Measurements from ENCODE around the gene ACTR8. TPM values are rescaled to one million over a fixed set of nuclear protein-coding genes. Genes with fewer than 3 reads are reported as not detected.
A peak's percentile ranks its signal among the peaks of the same experiment; 100 is the strongest.

Gene ACTR8
- total and polyA plus RNA-seq, 2 of the 13 experiments (the other 11 are each of a cell fraction or from before 2014, with no cell fraction given): 15.5 to 29.0 TPM

- peak; percentile 26; the same call in 1 of the 2 replicates for TF ChIP-seq MYC (CRISPR knock-in tag; IDR thresholded peaks at IDR 0.05; ENCODE audit: borderline replicate concordance)
- TF ChIP-seq EZH2 (conservative IDR thresholded peaks at IDR 0.05; ENCODE audit: low read depth, low read length): no peak
- no peak for TF ChIP-seq CSRNP1 (CRISPR knock-in tag; IDR thresholded peaks at IDR 0.05)
- TF ChIP-seq CBX5 (CRISPR knock-in tag; IDR thresholded peaks at IDR 0.05; ENCODE audit: borderline replicate concordance): no peak
- no peak for TF ChIP-seq ZNF674 (CRISPR knock-in tag; IDR thresholded peaks at IDR 0.05; ENCODE audit: low read depth)
- TF ChIP-seq CCAR2 (optimal IDR thresholded peaks at IDR 0.05; ENCODE audit: low read depth, low read length): no peak
- no peak for TF ChIP-seq NCOA1 (CRISPR knock-in tag; IDR thresholded peaks at IDR 0.05)
- TF ChIP-seq ZSCAN22 (CRISPR knock-in tag; IDR thresholded peaks at IDR 0.05): no peak
- TF ChIP-seq ZNF546 (CRISPR knock-in tag; conservative IDR thresholded peaks at IDR 0.05): no peak; the same call in 1 of the 2 replicates
- no peak for TF ChIP-seq KIAA2018 (CRISPR knock-in tag; IDR thresholded peaks at IDR 0.05; ENCODE audit: borderline replicate concordance)
- TF ChIP-seq ZNF569 (CRISPR knock-in tag; IDR thresholded peaks at IDR 0.05; ENCODE audit: borderline replicate concordance): no peak
- TF ChIP-seq, protein P1, sequence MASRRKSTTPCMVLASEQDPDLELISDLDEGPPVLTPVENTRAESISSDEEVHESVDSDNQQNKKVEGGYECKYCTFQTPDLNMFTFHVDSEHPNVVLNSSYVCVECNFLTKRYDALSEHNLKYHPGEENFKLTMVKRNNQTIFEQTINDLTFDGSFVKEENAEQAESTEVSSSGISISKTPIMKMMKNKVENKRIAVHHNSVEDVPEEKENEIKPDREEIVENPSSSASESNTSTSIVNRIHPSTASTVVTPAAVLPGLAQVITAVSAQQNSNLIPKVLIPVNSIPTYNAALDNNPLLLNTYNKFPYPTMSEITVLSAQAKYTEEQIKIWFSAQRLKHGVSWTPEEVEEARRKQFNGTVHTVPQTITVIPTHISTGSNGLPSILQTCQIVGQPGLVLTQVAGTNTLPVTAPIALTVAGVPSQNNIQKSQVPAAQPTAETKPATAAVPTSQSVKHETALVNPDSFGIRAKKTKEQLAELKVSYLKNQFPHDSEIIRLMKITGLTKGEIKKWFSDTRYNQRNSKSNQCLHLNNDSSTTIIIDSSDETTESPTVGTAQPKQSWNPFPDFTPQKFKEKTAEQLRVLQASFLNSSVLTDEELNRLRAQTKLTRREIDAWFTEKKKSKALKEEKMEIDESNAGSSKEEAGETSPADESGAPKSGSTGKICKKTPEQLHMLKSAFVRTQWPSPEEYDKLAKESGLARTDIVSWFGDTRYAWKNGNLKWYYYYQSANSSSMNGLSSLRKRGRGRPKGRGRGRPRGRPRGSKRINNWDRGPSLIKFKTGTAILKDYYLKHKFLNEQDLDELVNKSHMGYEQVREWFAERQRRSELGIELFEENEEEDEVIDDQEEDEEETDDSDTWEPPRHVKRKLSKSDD (CRISPR knock-in tag; IDR thresholded peaks at IDR 0.05; ENCODE audit: low read depth): no peak
- TF ChIP-seq ZNF335 (CRISPR knock-in tag; IDR thresholded peaks at IDR 0.05): no peak
- TF ChIP-seq ZNF563 (CRISPR knock-in tag; IDR thresholded peaks at IDR 0.05): no peak; the same call in 1 of the 2 replicates
- TF ChIP-seq ZNF121 (CRISPR knock-in tag; IDR thresholded peaks at IDR 0.05): no peak
- no peak for TF ChIP-seq GFI1 (CRISPR knock-in tag; IDR thresholded peaks at IDR 0.05; ENCODE audit: borderline replicate concordance)
- no peak for TF ChIP-seq KDM3A (CRISPR knock-in tag; IDR thresholded peaks at IDR 0.05; ENCODE audit: low read depth)
Observed at GRCh38 chr3:53844262-53845102, 37.5 kb downstream of the ACTR8 start (continued).

All from HepG2 (cell line).